ENCODE measurements around the gene CRTC2.

CRTC2 gene

DNA sequence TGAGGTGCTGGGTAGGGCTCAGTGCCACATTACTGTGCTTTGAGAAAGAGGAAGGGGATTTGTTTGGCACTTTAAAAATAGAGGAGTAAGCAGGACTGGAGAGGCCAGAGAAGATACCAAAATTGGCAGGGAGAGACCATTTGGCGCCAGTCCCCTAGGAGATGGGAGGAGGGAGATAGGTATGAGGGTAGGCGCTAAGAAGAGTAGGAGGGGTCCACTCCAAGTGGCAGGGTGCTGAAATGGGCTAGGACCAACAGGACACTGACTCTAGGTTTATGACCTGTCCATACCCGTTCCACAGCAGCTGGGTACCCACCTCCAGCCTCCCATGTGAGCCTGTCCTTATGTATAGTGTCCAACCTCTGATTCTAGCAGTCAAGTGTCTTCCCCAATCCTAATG lies 1.0 kb upstream of the CRTC2 start:
- H3K4me2 ChIP-seq (ENCODE audit: low read length), result no peak overlapping the region
- no peak overlapping the region for H3K23ac ChIP-seq (ENCODE audit: low read length)
- H4K8ac ChIP-seq (ENCODE audit: low read depth, low read length), result no peak overlapping the region
- H3K36me3 ChIP-seq (ENCODE audit: control insufficient read depth, insufficient read depth, low read length), result peaks cover 7% of the 10 kb centered on the region
- no peak overlapping the region for H2BK120ac ChIP-seq (ENCODE audit: low read depth, low read length)
- peaks cover 29% of the 10 kb centered on the region for H3K79me1 ChIP-seq (ENCODE audit: low read length)
- peaks cover 9% of the 10 kb centered on the region for H3K4me1 ChIP-seq (ENCODE audit: control insufficient read depth, low read depth, low read length)
- H3K18ac ChIP-seq (ENCODE audit: low read length), result no peak overlapping the region
- no peak overlapping the region for H3K9ac ChIP-seq (ENCODE audit: low read length)
- DNase-seq, result peak; percentile 38
- H3K27me3 ChIP-seq (ENCODE audit: insufficient read depth, low read length, poor library complexity), result no peaks in the 10 kb centered on the region
- no peak overlapping the region for H2BK5ac ChIP-seq (ENCODE audit: low read length)
- H3K56ac ChIP-seq (ENCODE audit: low read length), result no peak overlapping the region
- H3K4me3 ChIP-seq (ENCODE audit: low read length), result no peak overlapping the region
- H4K5ac ChIP-seq (ENCODE audit: low read length), result no peak overlapping the region
- H2AK5ac ChIP-seq (ENCODE audit: low read length), result no peak overlapping the region
- H2BK15ac ChIP-seq (replicated peaks; ENCODE audit: low read depth), result no peak overlapping the region
- H3K79me2 ChIP-seq (ENCODE audit: control insufficient read depth, insufficient read depth, low read length), result peaks cover 61% of the 10 kb centered on the region
- no CpG with 5 or more reads among the region's 3 CpGs for WGBS (ENCODE audit: extremely low coverage, insufficient coverage, low lambda C conversion rate)
- no peak overlapping the region for H3K4ac ChIP-seq (ENCODE audit: low read depth, low read length)
- H3K27ac ChIP-seq (ENCODE audit: low read depth, low read length), result no peak overlapping the region

DNA sequence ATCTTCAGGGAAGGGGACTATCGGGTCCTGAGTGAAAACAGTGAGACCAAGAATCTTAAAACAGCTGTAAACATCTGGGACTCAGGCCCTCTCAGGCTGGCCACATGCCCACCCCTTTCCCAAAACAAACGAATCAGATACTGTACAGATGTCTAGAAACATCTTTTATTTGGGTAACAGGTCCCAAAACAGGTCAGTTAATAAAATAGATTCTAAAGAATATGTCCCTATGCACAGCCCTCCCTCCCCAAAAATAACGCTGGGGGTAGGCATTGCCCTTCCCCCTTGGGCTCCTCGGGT lies 499 bp upstream of the CRTC2 start:
- Histone ChIP-seq H4K5ac (ENCODE audit: low read length) (no peak overlapping the region), H3K4me1 (ENCODE audit: control insufficient read depth, low read depth, low read length) (peaks cover 9% of the 10 kb centered on the region), H2BK120ac (ENCODE audit: low read depth, low read length) (no peak overlapping the region), H3K18ac (ENCODE audit: low read length) (no peak overlapping the region), H2BK5ac (ENCODE audit: low read length) (no peak overlapping the region), H3K4me3 (ENCODE audit: low read length) (no peak overlapping the region), H3K79me1 (ENCODE audit: low read length) (peaks cover 32% of the 10 kb centered on the region), H3K56ac (ENCODE audit: low read length) (no peak overlapping the region), H2AK5ac (ENCODE audit: low read length) (no peak overlapping the region), H2BK15ac (replicated peaks; ENCODE audit: low read depth) (no peak overlapping the region), H3K4ac (ENCODE audit: low read depth, low read length) (no peak overlapping the region), H3K27ac (ENCODE audit: low read depth, low read length) (no peak overlapping the region), H3K9ac (ENCODE audit: low read length) (no peak overlapping the region), H3K4me2 (ENCODE audit: low read length) (no peak overlapping the region), H4K8ac (ENCODE audit: low read depth, low read length) (no peak overlapping the region), H3K27me3 (ENCODE audit: insufficient read depth, low read length, poor library complexity) (no peaks in the 10 kb centered on the region), H3K79me2 (ENCODE audit: control insufficient read depth, insufficient read depth, low read length) (peaks cover 65% of the 10 kb centered on the region), H3K36me3 (ENCODE audit: control insufficient read depth, insufficient read depth, low read length) (peaks cover 7% of the 10 kb centered on the region), H3K23ac (ENCODE audit: low read length) (no peak overlapping the region)
- no CpG with 5 or more reads among the region's 4 CpGs for WGBS (ENCODE audit: extremely low coverage, insufficient coverage, low lambda C conversion rate)
- no peak for DNase-seq

DNA sequence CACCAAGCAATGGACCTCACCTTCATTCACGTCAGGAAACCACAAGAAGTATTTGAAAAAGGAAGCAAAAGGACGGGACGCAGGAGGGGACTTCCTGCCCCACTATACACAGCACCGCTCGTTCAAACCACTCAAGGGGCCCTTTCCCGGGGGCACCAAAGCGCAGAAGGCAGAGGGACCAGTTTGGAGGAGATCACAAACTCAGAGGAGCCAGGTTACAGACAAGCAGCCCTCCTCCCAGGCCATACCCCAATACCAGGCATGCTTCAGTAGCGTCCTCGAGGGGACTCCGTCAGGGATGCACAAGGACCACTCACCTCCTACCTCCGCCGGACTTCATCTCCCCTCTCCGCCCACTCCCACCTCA lies 685 bp downstream of the CRTC2 start:
- no peak overlapping the region for H3K4ac ChIP-seq (ENCODE audit: low read depth, low read length)
- no peak overlapping the region for H4K5ac ChIP-seq (ENCODE audit: low read length)
- H3K79me2 ChIP-seq (ENCODE audit: control insufficient read depth, insufficient read depth, low read length), result peaks cover 64% of the 10 kb centered on the region
- H2AK5ac ChIP-seq (ENCODE audit: low read length), result no peak overlapping the region
- H3K18ac ChIP-seq (ENCODE audit: low read length), result no peak overlapping the region
- peak overlapping the region; percentile 90 for H3K4me2 ChIP-seq (ENCODE audit: low read length)
- peak overlapping the region; percentile 7 for H3K23ac ChIP-seq (ENCODE audit: low read length)
- H2BK120ac ChIP-seq (ENCODE audit: low read depth, low read length), result no peak overlapping the region
- H2BK15ac ChIP-seq (replicated peaks; ENCODE audit: low read depth), result no peak overlapping the region
- peak overlapping the region; percentile 95 for H3K4me3 ChIP-seq (ENCODE audit: low read length)
- peak overlapping the region; percentile 80 for H3K27ac ChIP-seq (ENCODE audit: low read depth, low read length)
- no peak overlapping the region for H2BK5ac ChIP-seq (ENCODE audit: low read length)
- H3K4me1 ChIP-seq (ENCODE audit: control insufficient read depth, low read depth, low read length), result peaks cover 9% of the 10 kb centered on the region
- H3K79me1 ChIP-seq (ENCODE audit: low read length), result peaks cover 38% of the 10 kb centered on the region
- no peaks in the 10 kb centered on the region for H3K27me3 ChIP-seq (ENCODE audit: insufficient read depth, low read length, poor library complexity)
- DNase-seq, result peak; percentile 42
- WGBS (ENCODE audit: extremely low coverage, insufficient coverage, low lambda C conversion rate), result no CpG with 5 or more reads among the region's 13 CpGs
- peaks cover 8% of the 10 kb centered on the region for H3K36me3 ChIP-seq (ENCODE audit: control insufficient read depth, insufficient read depth, low read length)
- H3K56ac ChIP-seq (ENCODE audit: low read length), result peak overlapping the region; percentile 96
- peak overlapping the region; percentile 88 for H3K9ac ChIP-seq (ENCODE audit: low read length)
- H4K8ac ChIP-seq (ENCODE audit: low read depth, low read length), result no peak overlapping the region

DNA sequence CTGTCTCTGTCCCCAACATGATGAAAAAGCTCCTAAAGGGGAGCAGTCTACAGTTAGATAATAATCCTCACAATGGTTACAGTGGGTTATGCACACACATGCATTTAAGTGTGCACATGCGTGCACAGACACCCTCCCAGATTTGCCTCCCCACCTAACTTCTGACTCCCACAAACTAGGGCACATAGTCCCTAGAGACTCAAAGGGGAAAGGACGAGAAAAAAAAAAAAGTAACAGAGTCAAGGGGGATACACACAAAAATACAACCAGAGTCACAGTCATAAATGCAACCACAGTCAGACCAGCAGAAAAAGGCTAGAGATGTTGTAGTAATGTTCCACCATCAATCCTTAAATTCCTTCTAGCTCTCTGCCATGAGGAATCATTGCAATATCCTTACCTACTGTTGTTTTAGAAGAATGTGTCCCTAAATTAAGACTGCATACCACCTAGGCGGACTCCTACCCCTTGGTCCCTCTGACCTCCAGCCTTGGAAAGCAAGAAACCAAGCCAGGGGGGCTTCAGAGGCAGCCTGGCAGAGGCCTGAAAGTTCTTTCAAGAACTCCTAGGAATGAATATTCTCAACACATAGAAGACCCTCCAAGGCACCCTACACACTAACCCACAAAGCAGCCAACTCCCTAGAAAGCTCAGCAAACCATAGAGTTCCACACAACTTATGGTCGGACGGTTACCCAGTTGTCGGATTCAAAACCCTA lies 1.3 kb downstream of the CRTC2 start:
- H3K18ac ChIP-seq (ENCODE audit: low read length), result no peak overlapping the region
- WGBS (ENCODE audit: extremely low coverage, insufficient coverage, low lambda C conversion rate), result no CpG with 5 or more reads among the region's 6 CpGs

DNA sequence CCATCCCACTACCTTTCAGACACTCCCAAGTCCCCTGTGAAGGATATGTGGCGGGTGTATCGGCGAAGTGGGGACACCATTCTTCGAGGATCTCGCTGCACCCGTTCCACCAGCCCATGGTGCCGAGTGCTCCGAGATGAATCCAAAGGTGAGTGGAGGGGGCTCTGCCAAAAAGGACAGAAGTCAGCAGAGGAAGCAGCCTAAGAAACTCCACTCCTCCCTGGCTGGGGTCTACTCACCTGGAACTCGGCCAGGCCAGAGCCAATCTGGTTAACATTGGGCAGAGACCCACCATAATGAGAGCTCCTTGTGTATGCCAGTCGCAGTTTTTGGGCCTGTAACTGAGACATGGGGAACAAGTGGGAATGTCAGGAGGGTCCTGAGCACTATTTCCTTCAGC lies 3.6 kb downstream of the CRTC2 start:
- Histone ChIP-seq H3K4me3 (ENCODE audit: low read length) (no peak overlapping the region), H3K4me2 (ENCODE audit: low read length) (no peak overlapping the region), H3K4ac (ENCODE audit: low read depth, low read length) (no peak overlapping the region), H3K18ac (ENCODE audit: low read length) (no peak overlapping the region), H3K79me2 (ENCODE audit: control insufficient read depth, insufficient read depth, low read length) (peaks cover 41% of the 10 kb centered on the region), H3K9ac (ENCODE audit: low read length) (no peak overlapping the region), H3K27me3 (ENCODE audit: insufficient read depth, low read length, poor library complexity) (no peaks in the 10 kb centered on the region), H2BK5ac (ENCODE audit: low read length) (no peak overlapping the region), H3K23ac (ENCODE audit: low read length) (no peak overlapping the region), H4K5ac (ENCODE audit: low read length) (no peak overlapping the region), H2BK15ac (replicated peaks; ENCODE audit: low read depth) (no peak overlapping the region), H4K8ac (ENCODE audit: low read depth, low read length) (no peak overlapping the region), H3K56ac (ENCODE audit: low read length) (no peak overlapping the region), H3K27ac (ENCODE audit: low read depth, low read length) (no peak overlapping the region), H2BK120ac (ENCODE audit: low read depth, low read length) (no peak overlapping the region), H3K79me1 (ENCODE audit: low read length) (peaks cover 33% of the 10 kb centered on the region), H2AK5ac (ENCODE audit: low read length) (no peak overlapping the region), H3K36me3 (ENCODE audit: control insufficient read depth, insufficient read depth, low read length) (peaks cover 11% of the 10 kb centered on the region), H3K4me1 (ENCODE audit: control insufficient read depth, low read depth, low read length) (peaks cover 6% of the 10 kb centered on the region)
- WGBS (ENCODE audit: extremely low coverage, insufficient coverage, low lambda C conversion rate), result no CpG with 5 or more reads among the region's 10 CpGs
- DNase-seq, result no peak

More for the DNA sequence above, 1.3 kb downstream of the CRTC2 start:
- Histone ChIP-seq H2BK120ac (ENCODE audit: low read depth, low read length) (no peak overlapping the region), H3K23ac (ENCODE audit: low read length) (peak overlapping the region; percentile 7), H3K4ac (ENCODE audit: low read depth, low read length) (no peak overlapping the region), H3K4me3 (ENCODE audit: low read length) (peak overlapping the region; percentile 95), H2BK5ac (ENCODE audit: low read length) (no peak overlapping the region), H3K9ac (ENCODE audit: low read length) (peak overlapping the region; percentile 88), H4K5ac (ENCODE audit: low read length) (no peak overlapping the region), H2AK5ac (ENCODE audit: low read length) (no peak overlapping the region), H3K27me3 (ENCODE audit: insufficient read depth, low read length, poor library complexity) (no peaks in the 10 kb centered on the region), H2BK15ac (replicated peaks; ENCODE audit: low read depth) (no peak overlapping the region), H3K56ac (ENCODE audit: low read length) (peak overlapping the region; percentile 96), H3K36me3 (ENCODE audit: control insufficient read depth, insufficient read depth, low read length) (peaks cover 12% of the 10 kb centered on the region), H3K27ac (ENCODE audit: low read depth, low read length) (no peak overlapping the region), H3K4me2 (ENCODE audit: low read length) (peak overlapping the region; percentile 90), H4K8ac (ENCODE audit: low read depth, low read length) (no peak overlapping the region), H3K79me1 (ENCODE audit: low read length) (peaks cover 39% of the 10 kb centered on the region), H3K4me1 (ENCODE audit: control insufficient read depth, low read depth, low read length) (peaks cover 9% of the 10 kb centered on the region), H3K79me2 (ENCODE audit: control insufficient read depth, insufficient read depth, low read length) (peaks cover 58% of the 10 kb centered on the region)
- DNase-seq, result no peak

DNA sequence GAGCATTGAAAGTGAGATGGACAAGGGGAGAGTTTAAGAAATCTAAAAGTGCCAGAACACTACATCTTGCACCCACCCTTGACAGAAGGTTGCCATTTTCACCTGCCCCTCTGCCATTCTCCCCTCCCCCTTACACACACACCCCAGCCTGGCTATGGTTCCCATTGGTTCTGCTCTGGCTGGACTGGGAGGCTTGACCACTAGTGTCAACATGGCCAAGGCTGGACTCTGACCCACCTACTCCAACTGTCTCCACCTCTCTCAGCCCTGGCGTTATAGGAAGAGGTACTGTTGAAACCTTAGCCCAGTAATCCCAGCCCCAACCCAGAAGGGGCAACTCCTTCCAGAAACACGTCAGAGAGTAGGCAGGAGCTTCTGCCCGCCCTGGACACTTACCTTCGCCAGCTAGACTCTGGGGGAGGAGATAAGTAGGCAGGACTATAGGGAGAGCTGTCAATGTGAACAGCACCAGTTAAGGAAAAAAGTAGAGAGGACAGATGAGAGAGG lies 4.5 kb downstream of the CRTC2 start:
- Histone ChIP-seq H3K27me3 (ENCODE audit: insufficient read depth, low read length, poor library complexity) (no peaks in the 10 kb centered on the region), H3K4me3 (ENCODE audit: low read length) (no peak overlapping the region), H2BK5ac (ENCODE audit: low read length) (no peak overlapping the region), H3K79me1 (ENCODE audit: low read length) (peaks cover 32% of the 10 kb centered on the region), H3K79me2 (ENCODE audit: control insufficient read depth, insufficient read depth, low read length) (peaks cover 41% of the 10 kb centered on the region), H3K4me1 (ENCODE audit: control insufficient read depth, low read depth, low read length) (peaks cover 6% of the 10 kb centered on the region), H3K4ac (ENCODE audit: low read depth, low read length) (no peak overlapping the region), H3K9ac (ENCODE audit: low read length) (no peak overlapping the region), H3K27ac (ENCODE audit: low read depth, low read length) (no peak overlapping the region), H3K18ac (ENCODE audit: low read length) (no peak overlapping the region), H4K5ac (ENCODE audit: low read length) (no peak overlapping the region), H3K23ac (ENCODE audit: low read length) (no peak overlapping the region), H2AK5ac (ENCODE audit: low read length) (no peak overlapping the region), H4K8ac (ENCODE audit: low read depth, low read length) (no peak overlapping the region), H3K56ac (ENCODE audit: low read length) (no peak overlapping the region), H2BK120ac (ENCODE audit: low read depth, low read length) (no peak overlapping the region), H3K36me3 (ENCODE audit: control insufficient read depth, insufficient read depth, low read length) (peaks cover 12% of the 10 kb centered on the region), H2BK15ac (replicated peaks; ENCODE audit: low read depth) (no peak overlapping the region), H3K4me2 (ENCODE audit: low read length) (no peak overlapping the region)
- no CpG with 5 or more reads among the region's 4 CpGs for WGBS (ENCODE audit: extremely low coverage, insufficient coverage, low lambda C conversion rate)
- DNase-seq, result no peak
